GM21367 (cell line): ENCODE results near the gene GEMIN4.
"Not testable (repeated sequence)": the region's sequence is repeated elsewhere in the genome, so short reads cannot be mapped to it uniquely, and the experiment has no call there.

Experiments
- ATAC-seq: cut with Tn5 transposase; IDR thresholded peaks from one replicate; pipeline ENCODE4 v1.9.1; 2021; ENCODE audit not compliant: unreplicated experiment

GEMIN4 gene

DNA sequence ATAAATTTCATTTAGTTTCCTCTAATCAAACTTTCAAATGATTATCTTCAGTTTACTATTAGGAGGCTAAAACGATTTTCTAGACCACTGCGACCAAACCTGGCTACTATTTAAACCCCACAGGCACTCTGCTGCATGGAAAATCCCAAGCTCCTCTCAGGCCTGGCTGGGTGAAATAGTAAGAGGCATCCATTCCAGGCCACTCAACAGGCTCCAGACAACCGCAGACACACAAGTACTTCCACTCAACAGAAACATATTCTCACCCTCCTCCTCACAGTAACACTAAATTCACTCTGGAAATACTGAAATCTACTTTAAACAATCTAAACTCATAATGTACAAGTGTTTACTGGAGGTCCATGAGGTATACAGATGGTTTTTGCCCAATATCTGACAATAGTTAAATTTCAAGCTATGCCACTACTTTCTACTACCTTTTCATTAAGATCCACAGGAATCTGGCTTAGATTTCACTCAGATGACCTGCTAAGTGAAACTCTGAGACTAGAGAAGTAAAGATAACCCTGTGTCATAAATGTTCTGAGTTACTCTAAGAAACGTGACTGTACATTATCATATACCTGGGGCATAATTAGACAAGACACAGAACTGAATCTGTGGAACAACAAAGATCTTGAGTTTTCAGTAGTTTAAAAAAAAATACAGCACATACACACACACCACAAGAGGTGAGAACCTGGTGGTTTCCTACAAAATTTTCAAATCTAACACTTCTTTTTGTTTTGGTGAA is 47.8 kb downstream of the GEMIN4 start:
- no peak for ATAC-seq

DNA sequence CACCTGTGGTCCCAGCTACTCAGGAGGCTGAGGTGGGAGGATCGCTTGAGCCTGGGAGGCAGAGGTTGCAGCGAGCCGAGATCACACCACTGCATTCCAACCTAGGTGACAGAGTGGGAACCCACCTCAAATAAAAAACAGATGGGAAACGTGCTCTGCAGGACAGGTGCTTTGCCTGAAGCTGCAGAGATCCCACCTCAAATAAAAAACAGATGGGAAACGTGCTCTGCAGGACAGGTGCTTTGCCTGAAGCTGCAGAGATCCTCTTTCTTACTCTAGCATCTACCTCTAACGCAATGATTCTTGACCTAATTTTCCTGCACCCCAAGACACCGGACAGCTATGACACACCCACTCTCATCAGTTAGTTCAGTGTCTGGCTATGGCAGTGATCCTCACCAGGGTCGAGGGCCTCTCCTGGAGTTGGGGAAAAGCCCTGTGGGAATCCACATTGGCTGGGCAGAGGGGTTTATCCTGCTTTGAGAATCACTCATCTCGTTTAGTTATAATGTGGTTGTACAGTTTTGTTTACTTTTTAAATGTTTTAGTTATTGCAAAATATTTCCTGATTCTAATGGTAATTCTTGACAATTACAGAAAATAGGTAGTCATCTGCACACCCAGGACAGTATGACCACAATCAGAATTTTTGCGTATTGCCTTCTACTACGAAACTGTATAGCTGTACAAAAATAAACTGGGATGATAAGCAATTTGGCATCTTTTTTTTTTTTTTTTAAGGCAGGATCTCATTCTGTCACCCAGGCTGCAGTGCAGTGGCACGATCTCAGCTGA is 48.8 kb downstream of the GEMIN4 start:
- ATAC-seq = no peak

DNA sequence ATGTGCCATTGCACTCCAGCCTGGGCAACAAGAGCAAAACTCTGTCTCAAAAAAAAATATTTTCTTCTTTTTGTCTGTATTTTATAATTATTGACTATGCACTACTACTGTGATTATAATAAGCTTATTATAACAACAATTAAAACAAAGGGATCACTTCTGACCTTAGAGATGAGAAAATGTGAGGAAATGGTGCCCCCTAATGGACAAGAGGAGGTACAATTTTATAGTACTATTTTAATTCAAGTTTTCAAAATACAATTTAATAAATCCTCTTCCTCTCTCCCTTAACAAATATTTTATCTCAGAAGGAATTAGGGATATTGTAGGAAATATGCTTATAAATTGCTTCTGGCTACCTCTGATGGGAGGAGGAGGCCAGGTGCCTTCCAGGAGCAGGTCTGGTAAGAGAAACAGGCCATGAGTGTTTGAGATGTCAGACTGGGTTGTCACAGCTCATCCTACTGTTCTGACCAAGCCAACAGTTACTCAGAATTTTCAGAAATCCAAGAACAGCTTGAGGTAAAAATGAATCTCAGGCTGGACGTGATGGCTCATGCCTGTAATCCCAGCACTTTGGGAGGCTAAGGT is 51.5 kb downstream of the GEMIN4 start:
- no peak for ATAC-seq

- no peak for ATAC-seq
Observed at GRCh38 chr17:699345-699744, 52.7 kb downstream of the GEMIN4 start.

GRCh38 chr17:698096-698495 is 54.0 kb downstream of the GEMIN4 start:
- ATAC-seq = not testable (repeated sequence)

DNA sequence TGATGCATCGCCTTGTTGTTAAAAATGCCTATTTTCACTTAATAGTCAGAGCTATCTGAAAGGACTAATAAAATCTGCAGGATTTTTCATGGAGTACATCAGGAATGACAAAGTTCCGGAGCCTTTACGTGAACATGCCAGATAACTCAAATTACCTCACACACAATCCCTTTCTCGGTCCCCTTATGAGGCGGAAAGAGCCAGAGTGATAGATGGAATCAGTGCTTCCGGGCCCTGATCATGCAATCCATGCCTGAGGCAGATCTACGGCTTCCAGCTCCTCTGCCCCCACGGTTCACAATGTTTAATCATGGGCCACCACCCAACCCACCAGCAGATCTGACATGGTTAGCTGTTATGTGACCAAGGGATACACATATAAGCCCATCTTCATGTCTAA is 54.4 kb downstream of the GEMIN4 start:
- ATAC-seq = no peak

DNA sequence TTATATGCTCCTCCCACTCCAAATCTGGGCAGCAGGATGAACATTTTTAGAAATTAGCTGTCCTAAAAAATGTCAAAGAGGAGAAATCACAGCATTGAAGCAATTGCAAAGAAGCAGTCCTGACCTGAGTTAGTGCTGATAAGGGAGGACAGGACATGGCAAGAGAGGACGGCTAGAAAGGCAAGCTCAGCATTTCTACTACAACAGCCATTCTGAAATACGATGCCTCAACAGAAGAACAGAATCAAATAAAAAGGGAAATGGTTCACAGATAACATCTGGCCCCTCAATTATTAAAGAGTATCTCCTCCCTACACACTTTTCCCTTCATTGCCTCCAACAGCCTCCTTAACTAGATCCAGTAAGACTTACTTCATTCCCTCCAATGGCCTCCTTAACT is 55.7 kb downstream of the GEMIN4 start:
- ATAC-seq = no peak
